HepG2 (cell line): Measurements from ENCODE around the gene RNF123. TPM values are rescaled to one million over a fixed set of nuclear protein-coding genes. Genes with fewer than 3 reads are reported as not detected.

ENCODE experiments used
- ATAC-seq: fragments of 200-7000 bp; cut with Tn5 transposase; 3 replicates; pipeline ENCODE4 v1.9.1; 2020; ENCODE audit warnings: mild to moderate bottlenecking, moderate library complexity
- BruUV-seq: library from RNA; stranded (reverse); fragments of 400-500 nt; replicated peaks from 2 replicates; lab custom pipeline; 2021; lab: Mats Ljungman, UMichigan
- CTCF ChIA-PET: fragments of 300-600 bp; formaldehyde crosslinking; extraction: SDS; loops from one replicate; lab custom pipeline; 2021; ENCODE audit warnings: low total read pairs, inconsistent platforms, low intra/inter-chr PET ratio; lab: Yijun Ruan, JAX
- POLR2A ChIA-PET: fragments of 350-600 bp; sonication (Branson Sonifier 250); formaldehyde crosslinking; loops from one replicate; lab custom pipeline; 2020; ENCODE audit warnings: antibody characterized with exemption, inconsistent platforms; lab: Yijun Ruan, JAX
- DNase-seq: peaks from one replicate; pipeline ENCODE4 v3.0.0-alpha.2; 2015; ENCODE audit warnings: low spot score
- FAIRE-seq: peaks from 3 replicates; lab custom pipeline; 2011; peaks lifted over from hg19 to GRCh38; lab: Jason Lieb, UNC
- H2AFZ ChIP-seq: one replicate; pipeline ENCODE4 v1.6.1; 2011; ENCODE audit warnings: low read length, inconsistent platforms
- H3K27ac ChIP-seq: fragments of 300-600 bp; 3 replicates; pipeline ENCODE4 v1.8.0; 2011; ENCODE audit warnings: mixed run types, mild to moderate bottlenecking, mixed read lengths, low read length, inconsistent platforms; ENCODE audit not compliant: insufficient read depth; ENCODE audit errors: extremely low read length
- H3K27me3 ChIP-seq, 2 experiments: fragments of 200-600 bp in 1 of 2; 2 replicates in 1 of 2; 3 replicates in 1 of 2; pipeline versions ENCODE4 v1.6.0 to v1.8.0; 2011; ENCODE audit warnings: low read length in 2 of 2, mild to moderate bottlenecking in 2 of 2, moderate library complexity in 2 of 2, inconsistent platforms in 1 of 2; ENCODE audit not compliant: insufficient read depth in 2 of 2, control insufficient read depth in 1 of 2
- H3K36me3 ChIP-seq, 2 experiments: fragments of 200-600 bp in 1 of 2; replicated peaks in 1 of 2; 2 replicates in 1 of 2; 3 replicates in 1 of 2; pipeline versions ENCODE4 v1.5.1 to v1.8.0; 2011; ENCODE audit warnings: low read length in 2 of 2, inconsistent platforms in 1 of 2; ENCODE audit not compliant: insufficient read depth in 2 of 2, control insufficient read depth in 1 of 2
- H3K4me1 ChIP-seq: 2 replicates; pipeline ENCODE4 v1.5.1; 2012; ENCODE audit warnings: low read length, inconsistent platforms; ENCODE audit not compliant: insufficient read depth
- H3K4me2 ChIP-seq: 2 replicates; pipeline ENCODE4 v1.6.0; 2011; ENCODE audit warnings: low read depth, low read length, inconsistent platforms
- H3K4me3 ChIP-seq, 3 experiments: fragments of 200-600 bp in 1 of 3; sonication (generic), shearing (Covaris generic) in 1 of 3; replicated peaks in 1 of 3; 2 replicates each; pipeline ENCODE4 v1.5.1; 2011 to 2016; ENCODE audit warnings: low read length in 3 of 3, inconsistent platforms in 2 of 3, low read depth in 2 of 3, mild to moderate bottlenecking in 2 of 3, control low read depth in 1 of 3, mixed read lengths in 1 of 3; ENCODE audit not compliant: insufficient read depth in 1 of 3
- H3K79me2 ChIP-seq: one replicate; pipeline ENCODE4 v1.6.1; 2011; ENCODE audit warnings: low read length, inconsistent platforms; ENCODE audit not compliant: insufficient read depth
- H3K9ac ChIP-seq: 2 replicates; pipeline ENCODE4 v1.6.0; 2011; ENCODE audit warnings: mild to moderate bottlenecking, low read depth, low read length, inconsistent platforms; ENCODE audit not compliant: insufficient read depth
- H3K9me3 ChIP-seq: 2 replicates; pipeline ENCODE4 v1.5.1; 2012; ENCODE audit warnings: mild to moderate bottlenecking, low read length
- H4K20me1 ChIP-seq: 2 replicates; pipeline ENCODE4 v1.6.0; 2011; ENCODE audit warnings: inconsistent platforms, mild to moderate bottlenecking, low read length, moderate library complexity; ENCODE audit not compliant: insufficient read depth
- CBX5 ChIP-seq: sonication (generic); formaldehyde crosslinking; IDR thresholded peaks from 2 replicates; pipeline ENCODE4 v1.4.0; 2020; ENCODE audit warnings: missing genetic modification reagents, borderline replicate concordance
- ESRRA ChIP-seq: sonication (generic); formaldehyde crosslinking; IDR thresholded peaks from 2 replicates; pipeline ENCODE4 v1.5.1; 2020; ENCODE audit warnings: mild to moderate bottlenecking, low read depth, missing genetic modification reagents
- HCFC1 ChIP-seq: fragments of 150-350 bp; IDR thresholded peaks from 2 replicates; pipeline ENCODE4 v1.6.1; 2014; ENCODE audit warnings: low read depth, low read length
- HDAC1 ChIP-seq: sonication (generic); formaldehyde crosslinking; IDR thresholded peaks from 2 replicates; pipeline ENCODE4 v1.5.1; 2020; ENCODE audit warnings: mild to moderate bottlenecking, missing genetic modification reagents
- NBN ChIP-seq: fragments of 450-650 bp; conservative IDR thresholded peaks from 2 replicates; pipeline ENCODE4 v1.6.1; 2017
- PHF5A ChIP-seq: IDR thresholded peaks from one replicate; pipeline ENCODE4 v1.6.1; 2018; ENCODE audit warnings: low read depth, missing genetic modification reagents; ENCODE audit not compliant: unreplicated experiment
- RFX3 ChIP-seq: IDR thresholded peaks from 2 replicates; pipeline ENCODE4 v1.6.1; 2016; ENCODE audit warnings: missing biosample characterization, missing genetic modification reagents
- SP5 ChIP-seq: IDR thresholded peaks from 2 replicates; pipeline ENCODE4 v1.6.1; 2016; ENCODE audit warnings: low read depth, borderline replicate concordance
- SYNCRIP ChIP-seq: fragments of 200-400 bp; formaldehyde crosslinking; IDR thresholded peaks from 2 replicates; pipeline ENCODE4 v1.6.1; 2018; ENCODE audit warnings: mild to moderate bottlenecking, low read depth, low read length; ENCODE audit not compliant: insufficient read depth
- TARDBP ChIP-seq: sonication (generic); formaldehyde crosslinking; IDR thresholded peaks from 2 replicates; pipeline ENCODE4 v1.8.0; 2022; ENCODE audit warnings: mild to moderate bottlenecking, missing genetic modification reagents
- ZBTB7A ChIP-seq: sonication (generic); formaldehyde crosslinking; IDR thresholded peaks from 2 replicates; pipeline ENCODE4 v1.8.0; 2022; ENCODE audit warnings: mild to moderate bottlenecking, missing genetic modification reagents
- ZNF253 ChIP-seq: sonication (generic); formaldehyde crosslinking; IDR thresholded peaks from 2 replicates; pipeline ENCODE4 v1.8.0; 2022; ENCODE audit warnings: mild to moderate bottlenecking, missing genetic modification reagents, borderline replicate concordance
- ZNF792 ChIP-seq: IDR thresholded peaks from 2 replicates; pipeline ENCODE4 v1.6.1; 2016
- WGBS: methylation state at CpG from one replicate; pipeline ENCODE4 v1.1.6; 2017; ENCODE audit warnings: low lambda C conversion rate; 5-methylcytosine and 5-hydroxymethylcytosine counted together
- in situ Hi-C: cut with HindIII; loops from 2 replicates; pipeline ENCODE4 v1.10.0; 2017; ENCODE audit warnings: low pct_unique_long_range_greater_than_20kb; ENCODE audit not compliant: extremely low pct_ligation_motif_present
- intact Hi-C: fragments of 100-400 bp; cut with micrococcal nuclease; formaldehyde crosslinking; loops from one replicate; pipeline ENCODE4 v1.10.0; 2022; ENCODE audit not compliant: unreplicated experiment
- polyA plus RNA-seq, 8 experiments: library from polyadenylated mRNA; depleted of rRNA in 3 of 8; stranded (reverse) in 7 of 8; unstranded in 1 of 8; fragments of >200 nt; fragmentation: Illumina TruSeq in 4 of 8; extraction: Trizol in 4 of 8; gene quantifications; 2 replicates each; pipeline versions ENCODE4 v1.2.1 to v1.2.3, GENCODE V29; 2011 to 2016; ENCODE audit warnings: low read depth in 4 of 8, missing spikeins in 1 of 8, mixed read lengths in 1 of 8; ENCODE audit not compliant: insufficient read depth in 1 of 8
- total RNA-seq, 5 experiments: library from RNA; depleted of rRNA; stranded (reverse); fragments of >200 nt; fragmentation: Illumina TruSeq; extraction: Trizol; gene quantifications; 2 replicates each; pipeline ENCODE4 v1.2.3, GENCODE V29; 2016; ENCODE audit warnings: low read depth in 1 of 5
- TF ChIP-seq, protein P1 (sequence below): sonication (generic); formaldehyde crosslinking; conservative IDR thresholded peaks from 2 replicates; pipeline ENCODE4 v1.4.0; 2020; ENCODE audit warnings: mild to moderate bottlenecking, missing genetic modification reagents, moderate library complexity
- TF ChIP-seq, protein P2 (sequence below): sonication (generic); formaldehyde crosslinking; IDR thresholded peaks from 2 replicates; pipeline ENCODE4 v1.4.0; 2020; ENCODE audit warnings: missing genetic modification reagents
- TF ChIP-seq, protein P3 (sequence below): sonication (generic); IDR thresholded peaks from 2 replicates; pipeline ENCODE4 v1.6.1; 2016; ENCODE audit warnings: low read depth, borderline replicate concordance

RNF123 gene
- total and polyA plus RNA-seq, 2 of the 13 experiments (the other 11 are each of a cell fraction or from before 2014, with no cell fraction given) = 29.9 to 82.2 TPM

DNA sequence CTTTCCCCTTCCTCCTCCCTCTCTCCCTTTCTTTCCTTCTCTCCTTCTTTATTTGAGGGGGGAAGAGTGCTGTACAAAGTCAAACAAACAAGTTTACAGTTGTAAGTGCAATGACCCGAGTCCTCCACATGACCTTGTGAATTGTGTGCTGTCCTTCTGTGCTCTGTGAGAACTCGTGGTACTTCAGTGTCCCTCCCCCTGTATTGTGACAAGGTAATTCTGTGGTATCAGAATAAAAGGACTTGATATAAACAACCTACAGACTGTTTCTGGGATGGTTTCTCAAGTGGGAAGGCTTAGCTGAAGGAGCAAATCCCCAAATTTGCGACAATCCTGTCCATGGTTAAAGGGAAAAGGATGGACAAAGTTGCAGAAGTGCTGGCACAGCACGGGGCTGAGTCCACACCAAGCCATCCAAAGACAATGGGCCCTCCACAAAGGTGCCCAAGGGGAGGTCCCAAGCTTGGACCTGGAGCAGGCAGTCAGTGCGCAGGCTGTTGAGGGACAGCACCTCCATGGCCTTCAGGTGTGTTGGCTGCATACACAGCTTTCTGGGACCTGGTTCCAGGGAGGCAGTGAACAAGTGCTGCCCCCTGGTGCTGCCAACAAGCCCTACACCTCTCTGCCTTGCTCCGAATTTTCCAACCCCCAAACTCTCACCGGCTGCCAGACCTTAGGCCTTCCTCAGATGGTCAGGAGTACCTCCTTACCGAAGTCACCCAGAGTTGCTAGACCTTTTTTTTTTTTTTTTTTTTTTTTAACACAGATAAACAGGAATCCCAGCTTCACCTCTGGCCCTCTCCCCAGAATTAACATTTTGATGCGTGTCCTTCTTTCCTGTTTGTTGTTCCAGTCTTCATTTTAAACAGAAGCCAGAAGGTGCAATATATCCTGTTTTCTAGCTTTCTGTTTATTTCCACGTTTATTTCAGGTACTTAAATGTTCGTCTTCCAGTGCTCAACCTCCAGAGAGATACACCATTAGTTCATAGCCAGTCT is 17.8 kb upstream of the RNF123 start:
- ATAC-seq (peak; percentile 18), FAIRE-seq (peak; percentile 92), DNase-seq (peak; percentile 76)
- no peak overlapping the region for H2AFZ ChIP-seq
- H3K9me3 ChIP-seq = no peaks in the 10 kb centered on the region
- in situ Hi-C loops = loop anchor here (5.0 to 10.0 kb wide), 2 partner anchors 107 to 134 kb away; no protein-coding TSS in a partner anchor
- H3K27me3 ChIP-seq = no peaks in the 10 kb centered on the region
- H3K9ac ChIP-seq = no peak overlapping the region; the same call in 1 of the 2 replicates
- peak overlapping the region; percentile 57 for H3K27ac ChIP-seq
- peaks cover 4 to 10% of the 10 kb centered on the region in 2 experiments; a peak in 4 of 5 replicates for H3K36me3 ChIP-seq
- ChIA-PET CTCF (interaction anchor here (1.2 to 2.7 kb wide), 3 partner anchors 105 to 217 kb away, joined by 5 to 31 read pairs (median 10); no protein-coding TSS in a partner anchor), POLR2A (interaction anchor here (0.6 to 3.3 kb wide), 10 partner anchors 17 to 954 kb away, joined by 3 to 98 read pairs (median 4); partner anchors contain the start of genes DAG1, MST1, RNF123 and USP4)
- intact Hi-C loops = loop anchor here (1.0 to 5.0 kb wide), 4 partner anchors 64 to 217 kb away; no protein-coding TSS in a partner anchor
- BruUV-seq = no TSS peak
- H4K20me1 ChIP-seq = no peaks in the 10 kb centered on the region
- H3K4me2 ChIP-seq = peak overlapping the region; percentile 68
- H3K4me1 ChIP-seq = peaks cover 86% of the 10 kb centered on the region
- H3K4me3 ChIP-seq = peak overlapping the region in 1 of 3 experiments; percentile 32; a peak in 1 of 6 replicates
- peaks cover 17% of the 10 kb centered on the region for H3K79me2 ChIP-seq
- 23% methylated on average over 10 of the region's 11 CpGs for WGBS
- TF ChIP-seq ZBTB7A (CRISPR knock-in tag) (peak; percentile 37; the same call in 1 of the 2 replicates), ESRRA (peak; percentile 99), ZNF253 (CRISPR knock-in tag) (no peak), ZNF792 (CRISPR knock-in tag) (0 out of 2 replicates have a peak, but pooled peaks have one; percentile 29), PHF5A (CRISPR knock-in tag) (peak; percentile 34), NBN (no peak), SYNCRIP (no peak), CBX5 (CRISPR knock-in tag) (peak; percentile 49; the same call in 1 of the 2 replicates), RFX3 (CRISPR knock-in tag) (no peak), TARDBP (CRISPR knock-in tag) (peak; percentile 64), HDAC1 (peak; percentile 54), HCFC1 (no peak), SP5 (CRISPR knock-in tag) (peak; percentile 90)
- TF ChIP-seq, protein P1, sequence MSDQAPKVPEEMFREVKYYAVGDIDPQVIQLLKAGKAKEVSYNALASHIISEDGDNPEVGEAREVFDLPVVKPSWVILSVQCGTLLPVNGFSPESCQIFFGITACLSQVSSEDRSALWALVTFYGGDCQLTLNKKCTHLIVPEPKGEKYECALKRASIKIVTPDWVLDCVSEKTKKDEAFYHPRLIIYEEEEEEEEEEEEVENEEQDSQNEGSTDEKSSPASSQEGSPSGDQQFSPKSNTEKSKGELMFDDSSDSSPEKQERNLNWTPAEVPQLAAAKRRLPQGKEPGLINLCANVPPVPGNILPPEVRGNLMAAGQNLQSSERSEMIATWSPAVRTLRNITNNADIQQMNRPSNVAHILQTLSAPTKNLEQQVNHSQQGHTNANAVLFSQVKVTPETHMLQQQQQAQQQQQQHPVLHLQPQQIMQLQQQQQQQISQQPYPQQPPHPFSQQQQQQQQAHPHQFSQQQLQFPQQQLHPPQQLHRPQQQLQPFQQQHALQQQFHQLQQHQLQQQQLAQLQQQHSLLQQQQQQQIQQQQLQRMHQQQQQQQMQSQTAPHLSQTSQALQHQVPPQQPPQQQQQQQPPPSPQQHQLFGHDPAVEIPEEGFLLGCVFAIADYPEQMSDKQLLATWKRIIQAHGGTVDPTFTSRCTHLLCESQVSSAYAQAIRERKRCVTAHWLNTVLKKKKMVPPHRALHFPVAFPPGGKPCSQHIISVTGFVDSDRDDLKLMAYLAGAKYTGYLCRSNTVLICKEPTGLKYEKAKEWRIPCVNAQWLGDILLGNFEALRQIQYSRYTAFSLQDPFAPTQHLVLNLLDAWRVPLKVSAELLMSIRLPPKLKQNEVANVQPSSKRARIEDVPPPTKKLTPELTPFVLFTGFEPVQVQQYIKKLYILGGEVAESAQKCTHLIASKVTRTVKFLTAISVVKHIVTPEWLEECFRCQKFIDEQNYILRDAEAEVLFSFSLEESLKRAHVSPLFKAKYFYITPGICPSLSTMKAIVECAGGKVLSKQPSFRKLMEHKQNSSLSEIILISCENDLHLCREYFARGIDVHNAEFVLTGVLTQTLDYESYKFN (CRISPR knock-in tag) = peak; percentile 89
- TF ChIP-seq, protein P2, sequence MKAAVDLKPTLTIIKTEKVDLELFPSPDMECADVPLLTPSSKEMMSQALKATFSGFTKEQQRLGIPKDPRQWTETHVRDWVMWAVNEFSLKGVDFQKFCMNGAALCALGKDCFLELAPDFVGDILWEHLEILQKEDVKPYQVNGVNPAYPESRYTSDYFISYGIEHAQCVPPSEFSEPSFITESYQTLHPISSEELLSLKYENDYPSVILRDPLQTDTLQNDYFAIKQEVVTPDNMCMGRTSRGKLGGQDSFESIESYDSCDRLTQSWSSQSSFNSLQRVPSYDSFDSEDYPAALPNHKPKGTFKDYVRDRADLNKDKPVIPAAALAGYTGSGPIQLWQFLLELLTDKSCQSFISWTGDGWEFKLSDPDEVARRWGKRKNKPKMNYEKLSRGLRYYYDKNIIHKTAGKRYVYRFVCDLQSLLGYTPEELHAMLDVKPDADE (CRISPR knock-in tag) = no peak
- TF ChIP-seq, protein P3, sequence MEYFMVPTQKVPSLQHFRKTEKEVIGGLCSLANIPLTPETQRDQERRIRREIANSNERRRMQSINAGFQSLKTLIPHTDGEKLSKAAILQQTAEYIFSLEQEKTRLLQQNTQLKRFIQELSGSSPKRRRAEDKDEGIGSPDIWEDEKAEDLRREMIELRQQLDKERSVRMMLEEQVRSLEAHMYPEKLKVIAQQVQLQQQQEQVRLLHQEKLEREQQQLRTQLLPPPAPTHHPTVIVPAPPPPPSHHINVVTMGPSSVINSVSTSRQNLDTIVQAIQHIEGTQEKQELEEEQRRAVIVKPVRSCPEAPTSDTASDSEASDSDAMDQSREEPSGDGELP = no peak; the same call in 1 of the 2 replicates
